ENCODE measurements around the gene ZNF597.
A peak's percentile ranks its signal among the peaks of the same experiment; 100 is the strongest.
"Not testable (repeated sequence)": the region's sequence is repeated elsewhere in the genome, so short reads cannot be mapped to it uniquely, and the experiment has no call there.

Gene ZNF597

GRCh38 chr16:3475604-3476375 lies 32.5 kb upstream of the ZNF597 start:
- no peak overlapping the region for H3K4me3 ChIP-seq (ENCODE audit: control insufficient read depth, low read depth, low read length)
- no peak for TF ChIP-seq CTCF (conservative IDR thresholded peaks at IDR 0.05; ENCODE audit: control insufficient read depth, insufficient read depth, low read depth, low read length)
- DNase-seq (ENCODE audit: low read depth) = no peak

- DNase-seq (ENCODE audit: low read depth); H3K4me3 ChIP-seq (ENCODE audit: control insufficient read depth, low read depth, low read length): not testable (repeated sequence)
Measured at GRCh38 chr16:3474870-3475269, 31.6 kb upstream of the ZNF597 start.

GRCh38 chr16:3474136-3474779 lies 31.0 kb upstream of the ZNF597 start:
- no peak for TF ChIP-seq CTCF (conservative IDR thresholded peaks at IDR 0.05; ENCODE audit: control insufficient read depth, insufficient read depth, low read depth, low read length)
- no peak for DNase-seq (ENCODE audit: low read depth)

GRCh38 chr16:3473596-3473943 lies 30.3 kb upstream of the ZNF597 start:
- H3K4me3 ChIP-seq (ENCODE audit: control insufficient read depth, low read depth, low read length); DNase-seq (ENCODE audit: low read depth): not testable (repeated sequence)

More at GRCh38 chr16:3474136-3474779, 31.0 kb upstream of the ZNF597 start:
- no peak overlapping the region for H3K4me3 ChIP-seq (ENCODE audit: control insufficient read depth, low read depth, low read length)

GRCh38 chr16:3472878-3473595 lies 29.7 kb upstream of the ZNF597 start:
- no peak overlapping the region for H3K4me3 ChIP-seq (ENCODE audit: control insufficient read depth, low read depth, low read length)
- peak; percentile 51 for DNase-seq (ENCODE audit: low read depth)
- no peak for TF ChIP-seq CTCF (conservative IDR thresholded peaks at IDR 0.05; ENCODE audit: control insufficient read depth, insufficient read depth, low read depth, low read length)

- H3K4me3 ChIP-seq (ENCODE audit: control insufficient read depth, low read depth, low read length) = no peak overlapping the region
- TF ChIP-seq CTCF (conservative IDR thresholded peaks at IDR 0.05; ENCODE audit: control insufficient read depth, insufficient read depth, low read depth, low read length) = no peak
- DNase-seq (ENCODE audit: low read depth) = no peak
Measured at GRCh38 chr16:3471518-3472176, 28.3 kb upstream of the ZNF597 start.

- no peak for TF ChIP-seq CTCF (conservative IDR thresholded peaks at IDR 0.05; ENCODE audit: control insufficient read depth, insufficient read depth, low read depth, low read length)
- no peak overlapping the region for H3K4me3 ChIP-seq (ENCODE audit: control insufficient read depth, low read depth, low read length)
- no peak for DNase-seq (ENCODE audit: low read depth)
Measured at GRCh38 chr16:3470723-3471122, 27.4 kb upstream of the ZNF597 start.
